Ovary (tissue), 3 donors: Measurements from ENCODE around the gene CCDC198.

ENCODE experiments used
- EP300 ChIP-seq: sonication (generic); formaldehyde crosslinking; IDR thresholded peaks from one replicate; pipeline ENCODE4 v1.6.1; 2017; ENCODE audit warnings: antibody characterized with exemption
- POLR2A ChIP-seq: fragments of 450-650 bp; IDR thresholded peaks from one replicate; pipeline ENCODE4 v1.6.1; 2017; ENCODE audit warnings: antibody characterized with exemption, mild to moderate bottlenecking, moderate library complexity
- TF ChIP-seq, protein P1 (sequence below), 3 donors: fragments of 450-650 bp in 2 of 3; fragments of 200-600 bp in 1 of 3; IDR thresholded peaks; one replicate each; pipeline versions ENCODE4 v1.5.1 to v1.8.0; 2016 to 2022; ENCODE audit warnings: antibody characterized with exemption in 3 of 3, mild to moderate bottlenecking in 1 of 3
- donor health status: DM: no; HTN: no; CAD: no.

DNA sequence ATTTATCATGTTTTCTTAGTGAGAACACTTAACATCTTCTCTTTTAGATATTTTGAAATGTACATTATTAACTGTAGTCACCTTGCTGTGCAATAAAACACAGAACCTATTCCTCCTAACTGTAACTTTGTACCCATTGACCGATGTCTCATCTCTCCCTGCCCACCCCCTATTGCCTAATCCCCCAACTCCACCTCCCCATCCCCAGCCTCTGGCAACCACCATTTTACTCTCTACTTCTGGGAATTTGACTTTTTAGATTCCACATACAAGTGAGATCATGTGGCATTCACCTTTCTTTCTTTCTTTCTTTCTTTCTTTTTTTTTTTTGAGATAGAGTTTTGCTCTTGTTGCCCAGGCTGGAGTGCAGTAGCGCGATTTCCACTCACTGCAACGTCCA lies 4.4 kb upstream of the CCDC198 start:
- TF ChIP-seq POLR2A (no peak), EP300 (no peak)
- TF ChIP-seq, protein P1, sequence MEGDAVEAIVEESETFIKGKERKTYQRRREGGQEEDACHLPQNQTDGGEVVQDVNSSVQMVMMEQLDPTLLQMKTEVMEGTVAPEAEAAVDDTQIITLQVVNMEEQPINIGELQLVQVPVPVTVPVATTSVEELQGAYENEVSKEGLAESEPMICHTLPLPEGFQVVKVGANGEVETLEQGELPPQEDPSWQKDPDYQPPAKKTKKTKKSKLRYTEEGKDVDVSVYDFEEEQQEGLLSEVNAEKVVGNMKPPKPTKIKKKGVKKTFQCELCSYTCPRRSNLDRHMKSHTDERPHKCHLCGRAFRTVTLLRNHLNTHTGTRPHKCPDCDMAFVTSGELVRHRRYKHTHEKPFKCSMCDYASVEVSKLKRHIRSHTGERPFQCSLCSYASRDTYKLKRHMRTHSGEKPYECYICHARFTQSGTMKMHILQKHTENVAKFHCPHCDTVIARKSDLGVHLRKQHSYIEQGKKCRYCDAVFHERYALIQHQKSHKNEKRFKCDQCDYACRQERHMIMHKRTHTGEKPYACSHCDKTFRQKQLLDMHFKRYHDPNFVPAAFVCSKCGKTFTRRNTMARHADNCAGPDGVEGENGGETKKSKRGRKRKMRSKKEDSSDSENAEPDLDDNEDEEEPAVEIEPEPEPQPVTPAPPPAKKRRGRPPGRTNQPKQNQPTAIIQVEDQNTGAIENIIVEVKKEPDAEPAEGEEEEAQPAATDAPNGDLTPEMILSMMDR (IDR thresholded peaks at IDR 0.05) = no peak
